ENCODE results near the gene LPP. TPM values are rescaled to one million over a fixed set of nuclear protein-coding genes. Genes with fewer than 3 reads are reported as not detected.

LPP gene
- total RNA-seq, 1 donor from 2014 or later = 23.1 TPM

DNA sequence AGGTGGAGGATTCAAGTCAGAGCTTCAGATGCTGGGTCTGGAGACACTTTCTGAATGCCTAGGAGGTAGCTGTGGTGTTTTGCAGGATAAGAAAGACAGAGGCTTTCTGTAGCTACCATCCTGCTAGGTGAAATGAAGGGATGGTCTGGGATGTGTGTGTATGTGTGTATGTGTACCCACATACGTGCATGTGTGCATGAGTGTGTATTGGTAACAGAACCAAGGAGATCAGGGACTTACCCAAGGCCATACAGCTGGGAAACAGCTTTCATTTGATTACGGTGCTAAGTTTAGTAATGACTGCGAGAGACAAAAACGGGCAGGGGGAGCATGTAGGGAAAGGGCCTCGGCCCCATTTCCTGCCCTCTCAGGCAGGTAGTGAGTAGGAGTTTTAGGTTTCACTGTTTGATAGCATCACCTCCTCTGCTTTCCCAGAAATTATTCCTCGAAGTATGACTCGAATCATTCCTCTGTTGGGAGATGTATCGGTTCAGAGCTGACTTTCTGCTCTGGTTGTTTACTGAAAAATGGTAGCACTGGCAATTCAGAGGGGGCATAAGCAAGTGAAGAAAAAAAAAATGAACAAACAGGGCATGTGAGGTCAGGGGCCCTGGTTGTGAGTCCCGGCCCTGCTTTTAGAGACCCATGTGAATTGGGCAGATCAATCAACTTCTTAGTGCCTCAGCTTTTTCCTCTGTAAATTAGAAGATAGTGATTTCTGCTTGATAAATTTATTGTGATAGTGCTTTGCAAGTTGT, 130.7 kb downstream of the LPP start:
- no peak overlapping the region for H3K4me3 Mint-ChIP-seq (ENCODE audit: unreplicated experiment)
- peaks cover 3% of the 10 kb centered on the region for H3K27me3 Mint-ChIP-seq (ENCODE audit: unreplicated experiment)
- DNase-seq = no peak

DNA sequence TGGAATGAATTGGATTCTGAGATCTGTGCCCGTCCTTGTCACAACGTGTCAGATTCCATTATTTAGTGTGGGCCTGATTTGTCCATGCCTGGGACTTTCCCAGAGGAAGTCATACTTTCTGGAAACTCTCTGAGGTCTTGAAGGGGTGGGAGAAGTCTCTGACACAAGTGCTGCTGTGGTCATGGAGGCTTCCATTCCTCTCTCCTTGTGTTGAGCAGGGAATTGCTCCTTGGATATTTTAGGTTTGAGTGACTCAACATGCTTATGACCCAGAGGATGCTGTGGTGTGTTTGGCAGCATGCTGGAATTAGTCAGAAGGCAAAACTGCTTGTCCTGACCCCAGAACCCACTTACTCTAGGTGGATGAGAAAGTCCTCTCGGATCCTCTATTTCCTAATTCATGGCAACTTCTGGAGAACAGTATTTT, 132.1 kb downstream of the LPP start:
- TF ChIP-seq, protein P1, sequence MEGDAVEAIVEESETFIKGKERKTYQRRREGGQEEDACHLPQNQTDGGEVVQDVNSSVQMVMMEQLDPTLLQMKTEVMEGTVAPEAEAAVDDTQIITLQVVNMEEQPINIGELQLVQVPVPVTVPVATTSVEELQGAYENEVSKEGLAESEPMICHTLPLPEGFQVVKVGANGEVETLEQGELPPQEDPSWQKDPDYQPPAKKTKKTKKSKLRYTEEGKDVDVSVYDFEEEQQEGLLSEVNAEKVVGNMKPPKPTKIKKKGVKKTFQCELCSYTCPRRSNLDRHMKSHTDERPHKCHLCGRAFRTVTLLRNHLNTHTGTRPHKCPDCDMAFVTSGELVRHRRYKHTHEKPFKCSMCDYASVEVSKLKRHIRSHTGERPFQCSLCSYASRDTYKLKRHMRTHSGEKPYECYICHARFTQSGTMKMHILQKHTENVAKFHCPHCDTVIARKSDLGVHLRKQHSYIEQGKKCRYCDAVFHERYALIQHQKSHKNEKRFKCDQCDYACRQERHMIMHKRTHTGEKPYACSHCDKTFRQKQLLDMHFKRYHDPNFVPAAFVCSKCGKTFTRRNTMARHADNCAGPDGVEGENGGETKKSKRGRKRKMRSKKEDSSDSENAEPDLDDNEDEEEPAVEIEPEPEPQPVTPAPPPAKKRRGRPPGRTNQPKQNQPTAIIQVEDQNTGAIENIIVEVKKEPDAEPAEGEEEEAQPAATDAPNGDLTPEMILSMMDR (IDR thresholded peaks at IDR 0.05; ENCODE audit: partially characterized antibody, unreplicated experiment) = no peak
- peaks cover 31% of the 10 kb centered on the region for H3K4me1 Mint-ChIP-seq (ENCODE audit: low read depth, unreplicated experiment)
- H3K27ac Mint-ChIP-seq (ENCODE audit: unreplicated experiment) = no peak overlapping the region
- no peak for DNase-seq
- peaks cover 3% of the 10 kb centered on the region for H3K9me3 Mint-ChIP-seq (ENCODE audit: unreplicated experiment)
- no peak overlapping the region for H3K4me3 Mint-ChIP-seq (ENCODE audit: unreplicated experiment)
- H3K36me3 Mint-ChIP-seq (ENCODE audit: unreplicated experiment) = no peaks in the 10 kb centered on the region
- peaks cover 3% of the 10 kb centered on the region for H3K27me3 Mint-ChIP-seq (ENCODE audit: unreplicated experiment)

More for the DNA sequence above, 130.7 kb downstream of the LPP start:
- peaks cover 3% of the 10 kb centered on the region for H3K9me3 Mint-ChIP-seq (ENCODE audit: unreplicated experiment)
- TF ChIP-seq, protein P1 (IDR thresholded peaks at IDR 0.05; ENCODE audit: partially characterized antibody, unreplicated experiment) = no peak
- peaks cover 35% of the 10 kb centered on the region for H3K4me1 Mint-ChIP-seq (ENCODE audit: low read depth, unreplicated experiment)
- H3K36me3 Mint-ChIP-seq (ENCODE audit: unreplicated experiment) = no peaks in the 10 kb centered on the region
- no peak overlapping the region for H3K27ac Mint-ChIP-seq (ENCODE audit: unreplicated experiment)

DNA sequence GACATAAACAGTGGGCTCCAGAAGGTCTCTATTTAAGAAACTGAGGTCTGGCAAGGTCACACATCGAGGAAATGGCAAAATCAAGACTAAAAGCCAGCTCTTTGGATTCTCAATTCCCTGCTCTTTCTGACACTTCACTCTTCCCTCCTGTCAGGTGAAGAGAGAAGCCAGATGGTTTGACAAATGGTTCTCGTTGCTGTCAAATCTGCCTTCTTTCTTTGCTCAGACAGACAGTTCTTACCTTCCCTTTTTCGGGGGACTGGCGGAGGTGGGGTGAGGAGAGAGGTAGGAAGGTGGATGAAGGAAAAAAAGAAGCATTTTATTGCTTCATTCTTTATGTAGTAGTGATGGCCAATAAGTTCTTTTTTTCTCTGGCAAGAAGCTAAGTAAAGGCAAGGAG, 133.4 kb downstream of the LPP start:
- Mint-ChIP-seq H3K27ac (ENCODE audit: unreplicated experiment) (peak overlapping the region; percentile 77), H3K4me1 (ENCODE audit: low read depth, unreplicated experiment) (peaks cover 31% of the 10 kb centered on the region), H3K27me3 (ENCODE audit: unreplicated experiment) (peaks cover 3% of the 10 kb centered on the region), H3K4me3 (ENCODE audit: unreplicated experiment) (no peak overlapping the region), H3K9me3 (ENCODE audit: unreplicated experiment) (peaks cover 3% of the 10 kb centered on the region), H3K36me3 (ENCODE audit: unreplicated experiment) (no peaks in the 10 kb centered on the region)
- TF ChIP-seq, protein P1 (IDR thresholded peaks at IDR 0.05; ENCODE audit: partially characterized antibody, unreplicated experiment) = no peak
- no peak for DNase-seq

DNA sequence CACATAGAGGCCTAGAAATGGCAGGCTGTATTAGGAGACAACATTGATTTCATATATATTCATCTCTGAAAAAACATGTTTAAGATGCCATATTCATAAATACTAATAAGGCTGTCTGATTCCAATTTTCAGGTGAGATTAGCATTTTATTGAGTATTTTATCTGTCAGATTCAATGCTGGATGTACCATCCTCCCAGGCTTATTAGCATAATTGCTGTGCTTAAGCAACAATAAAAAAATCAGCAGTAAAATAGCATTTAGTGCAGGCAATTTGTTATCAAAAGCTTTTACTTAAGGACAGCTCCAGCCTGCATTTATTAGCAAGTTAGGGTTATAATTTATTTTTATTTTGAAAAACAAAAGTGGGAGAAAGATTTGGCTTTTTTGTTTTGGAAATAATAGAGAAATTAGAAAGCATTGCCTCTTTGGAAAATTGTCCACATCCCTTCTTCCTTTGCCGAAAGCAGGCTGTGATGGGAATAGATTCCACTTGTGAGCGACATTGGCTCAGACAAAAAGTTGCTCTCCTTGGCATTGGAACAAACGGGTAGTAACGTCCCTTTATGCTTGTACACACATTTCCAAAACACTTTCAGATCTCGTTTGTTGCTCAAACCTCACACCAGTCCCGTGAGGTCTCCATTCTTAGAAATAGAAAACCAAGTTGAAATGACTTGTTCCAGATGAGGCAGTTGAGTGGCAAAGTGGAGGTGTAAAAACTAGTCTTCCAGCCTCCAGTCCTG, 134.0 kb downstream of the LPP start:
- TF ChIP-seq, protein P1 (IDR thresholded peaks at IDR 0.05; ENCODE audit: partially characterized antibody, unreplicated experiment) = no peak
- Mint-ChIP-seq H3K36me3 (ENCODE audit: unreplicated experiment) (no peaks in the 10 kb centered on the region), H3K4me3 (ENCODE audit: unreplicated experiment) (peak overlapping the region; percentile 50), H3K27ac (ENCODE audit: unreplicated experiment) (peak overlapping the region; percentile 77), H3K27me3 (ENCODE audit: unreplicated experiment) (peaks cover 3% of the 10 kb centered on the region), H3K9me3 (ENCODE audit: unreplicated experiment) (peaks cover 3% of the 10 kb centered on the region), H3K4me1 (ENCODE audit: low read depth, unreplicated experiment) (peaks cover 27% of the 10 kb centered on the region)
- DNase-seq = no peak

DNA sequence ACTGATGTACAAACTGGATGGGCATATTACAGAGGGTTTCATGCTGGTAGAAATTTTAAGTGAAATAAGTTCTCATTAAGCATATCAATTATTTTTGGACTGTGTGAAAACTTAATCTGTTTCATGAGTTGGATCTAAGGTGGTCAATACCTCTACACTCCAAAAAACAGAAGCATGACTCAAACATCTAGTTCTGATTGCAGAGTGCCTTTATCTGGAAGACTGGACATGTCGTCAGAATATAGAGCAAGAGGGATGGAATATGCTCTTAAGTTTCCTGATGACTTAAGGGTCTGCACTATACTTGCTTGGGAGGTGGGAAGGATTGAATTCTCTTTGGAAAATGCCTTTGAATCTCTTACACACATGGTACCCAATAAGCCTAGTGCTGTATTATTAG, 138.3 kb downstream of the LPP start:
- peaks cover 19% of the 10 kb centered on the region for H3K4me1 Mint-ChIP-seq (ENCODE audit: low read depth, unreplicated experiment)
- no peaks in the 10 kb centered on the region for H3K36me3 Mint-ChIP-seq (ENCODE audit: unreplicated experiment)
- H3K27me3 Mint-ChIP-seq (ENCODE audit: unreplicated experiment) = peaks cover 3% of the 10 kb centered on the region
- no peak for DNase-seq
- H3K4me3 Mint-ChIP-seq (ENCODE audit: unreplicated experiment) = no peak overlapping the region
- H3K9me3 Mint-ChIP-seq (ENCODE audit: unreplicated experiment) = no peaks in the 10 kb centered on the region
- TF ChIP-seq, protein P1 (IDR thresholded peaks at IDR 0.05; ENCODE audit: partially characterized antibody, unreplicated experiment) = no peak
- no peak overlapping the region for H3K27ac Mint-ChIP-seq (ENCODE audit: unreplicated experiment)

All from glutamatergic neuron (in vitro differentiated cells).